Measurements from ENCODE around the gene IPO11.
"Not testable (repeated sequence)": the region's sequence is repeated elsewhere in the genome, so short reads cannot be mapped to it uniquely, and the experiment has no call there.

The IPO11 gene

DNA sequence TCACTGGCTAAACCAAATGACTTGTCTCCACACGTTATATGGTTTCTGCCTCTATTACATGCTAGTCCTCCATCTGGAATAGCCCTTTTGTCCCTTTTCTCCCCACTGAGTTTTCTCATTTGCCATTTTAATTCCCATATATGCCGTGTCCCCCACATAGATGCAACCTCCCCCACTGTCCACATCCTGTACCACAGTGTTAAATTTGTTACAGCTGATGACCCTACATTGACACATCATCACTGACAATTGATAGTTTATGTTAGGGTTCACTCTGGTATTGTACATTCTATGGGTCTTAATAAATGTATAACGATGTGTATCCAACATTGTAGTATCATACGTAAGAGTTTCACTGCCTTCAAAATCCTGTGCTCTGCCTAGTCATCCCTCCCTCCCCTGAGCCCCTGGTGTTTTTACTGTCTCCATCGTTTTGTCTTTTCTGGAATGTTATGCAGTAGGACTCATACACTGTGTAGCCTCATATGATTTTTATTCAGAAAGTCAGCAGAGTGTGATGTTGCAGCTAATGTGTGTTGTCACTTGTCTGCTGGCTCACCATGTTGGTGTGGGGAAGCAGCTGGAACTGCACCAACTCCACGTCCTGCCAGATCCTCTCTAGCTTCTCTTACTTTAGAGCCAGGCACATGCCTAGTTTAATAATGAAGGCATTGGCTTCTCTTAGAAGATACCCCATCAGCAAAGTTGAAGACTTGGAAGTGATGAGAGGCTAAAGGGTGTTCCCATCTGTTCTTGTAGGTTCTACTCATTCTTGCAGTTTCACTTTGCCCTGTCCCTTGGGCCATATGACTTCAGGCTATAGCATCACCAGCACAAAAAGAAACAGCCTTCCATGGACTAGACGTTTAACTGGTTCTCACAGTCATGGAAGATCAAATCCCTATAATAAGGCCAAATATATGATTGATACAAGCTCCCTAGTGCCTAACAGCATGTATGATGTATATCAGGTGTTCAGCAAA, 196.3 kb downstream of the IPO11 start:
- DNase-seq, result no peak

DNA sequence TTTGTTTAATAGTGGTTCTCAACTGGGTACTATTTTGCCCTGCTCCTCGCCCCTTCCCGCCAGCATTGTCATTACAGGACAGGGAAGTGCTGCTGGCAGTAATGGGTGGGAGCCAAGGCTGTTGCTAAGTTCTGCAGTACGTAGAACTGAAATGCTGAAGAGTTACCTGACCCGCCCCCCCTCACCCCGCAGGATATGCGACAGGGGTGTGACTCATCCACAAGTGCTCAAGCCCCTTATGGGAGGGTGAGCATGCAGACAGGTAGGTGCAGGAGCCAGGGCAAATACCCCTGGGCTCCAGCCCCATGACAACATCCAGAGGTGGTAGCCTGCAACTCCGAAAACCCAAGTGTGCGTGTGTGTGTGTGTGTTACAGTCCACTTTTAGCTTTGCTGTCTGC, 201.8 kb downstream of the IPO11 start:
- DNase-seq, result no peak

DNA sequence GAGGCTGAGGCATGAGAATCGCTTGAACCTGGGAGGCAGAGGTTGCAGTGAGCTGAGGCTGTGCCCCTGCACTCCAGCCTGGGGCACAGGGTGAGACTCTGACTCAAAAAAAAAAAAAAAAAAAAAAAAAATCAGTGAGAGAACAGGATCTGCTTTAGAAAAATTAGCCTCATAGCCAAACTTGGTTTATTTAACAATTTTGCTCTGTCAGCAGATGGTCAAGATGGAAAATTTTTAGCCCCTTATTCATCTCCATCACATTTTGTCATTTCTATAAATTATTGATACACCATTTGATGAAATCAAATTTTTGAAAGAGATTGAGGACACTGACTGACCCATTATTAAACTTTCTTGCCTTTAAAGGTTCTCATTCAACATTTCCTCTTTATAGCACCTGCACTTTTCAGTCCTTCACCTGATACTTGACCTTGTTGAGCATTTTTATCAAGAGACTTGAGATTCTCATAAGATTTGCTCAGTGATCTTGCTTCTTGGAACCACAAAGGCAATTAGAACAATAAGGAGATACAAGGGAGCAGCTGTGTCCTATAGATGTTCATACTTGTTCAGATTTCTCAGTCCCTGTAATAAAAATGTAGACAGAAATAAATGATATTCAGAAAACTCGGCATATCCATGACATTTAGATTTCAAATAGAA, 204.2 kb downstream of the IPO11 start:
- no peak for DNase-seq

DNA sequence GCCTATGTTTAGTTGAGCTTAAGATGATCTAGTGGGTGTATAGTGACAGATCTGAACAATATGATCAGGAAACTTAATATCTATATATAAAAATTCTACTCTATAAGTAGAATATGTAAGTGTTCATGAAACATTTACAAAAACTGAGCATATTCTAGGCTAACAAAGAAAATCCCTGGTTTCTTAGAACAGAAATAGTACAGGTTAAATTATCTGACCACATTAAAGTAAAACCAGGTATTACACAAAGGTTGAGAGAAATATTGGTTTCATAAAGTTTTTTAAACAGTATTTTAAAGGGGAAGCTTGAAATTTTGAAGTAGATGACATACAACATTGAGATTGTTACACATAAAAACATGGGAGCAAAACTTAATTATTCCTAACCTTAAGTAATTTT, 205.4 kb downstream of the IPO11 start:
- no peak for DNase-seq

DNA sequence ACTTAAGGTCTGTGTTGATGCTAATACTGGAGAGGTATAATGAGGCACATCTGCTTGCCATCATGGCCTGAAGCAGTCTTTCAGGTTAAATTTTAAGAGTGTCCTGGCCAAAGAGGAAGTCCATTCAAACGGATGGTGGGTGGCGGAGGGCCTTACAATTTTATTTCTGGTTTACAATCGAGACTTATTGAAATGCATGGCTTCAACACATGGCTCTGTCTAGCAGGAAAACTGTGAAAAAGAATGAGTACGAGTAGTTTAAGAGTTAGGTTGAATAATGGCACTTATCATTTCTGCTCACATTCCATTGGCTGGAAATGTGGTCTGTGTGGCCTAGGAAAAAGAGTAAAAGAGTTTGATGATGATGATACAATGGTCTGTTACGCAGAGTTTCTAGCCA, 208.2 kb downstream of the IPO11 start:
- no peak for DNase-seq

DNA sequence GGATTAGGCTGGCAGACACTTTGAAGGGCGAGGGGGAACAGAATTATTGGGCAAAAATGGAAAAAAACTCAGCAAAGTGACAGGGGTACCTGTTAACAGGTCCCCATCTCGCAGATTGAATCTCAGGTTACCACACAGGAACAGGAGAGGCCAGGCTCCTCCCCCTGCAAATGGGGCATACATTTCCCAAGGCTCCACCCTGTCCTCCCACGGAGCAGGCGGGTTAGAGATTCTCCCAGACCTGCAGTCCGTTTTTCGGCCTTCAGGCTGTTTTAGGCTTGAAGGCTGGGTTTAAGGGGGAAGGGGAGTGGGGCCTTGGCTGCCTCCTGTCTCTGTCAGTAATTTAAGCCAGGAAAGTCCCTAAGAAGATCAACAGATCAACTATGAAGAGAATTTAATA, 208.7 kb downstream of the IPO11 start:
- DNase-seq, result no peak

DNA sequence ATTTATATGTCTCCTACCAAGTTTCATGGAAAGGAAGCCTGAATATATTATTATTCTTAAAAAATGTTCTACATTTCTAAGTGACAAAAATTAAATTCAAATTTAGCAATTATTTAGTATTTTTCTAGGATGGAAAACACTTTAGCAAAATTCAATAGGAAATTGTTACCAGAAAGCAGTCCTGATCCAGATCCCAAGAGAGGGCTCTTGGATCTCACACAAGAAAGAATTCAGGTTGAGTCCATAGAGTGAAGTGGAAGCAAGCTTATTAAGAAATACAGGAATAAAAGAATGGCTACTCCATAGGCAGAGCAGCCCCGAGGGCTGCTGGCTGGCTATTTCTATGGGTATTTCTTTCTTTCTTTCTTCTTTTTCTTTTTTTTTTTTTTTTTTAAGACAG, 210.7 kb downstream of the IPO11 start:
- DNase-seq, result no peak

DNA sequence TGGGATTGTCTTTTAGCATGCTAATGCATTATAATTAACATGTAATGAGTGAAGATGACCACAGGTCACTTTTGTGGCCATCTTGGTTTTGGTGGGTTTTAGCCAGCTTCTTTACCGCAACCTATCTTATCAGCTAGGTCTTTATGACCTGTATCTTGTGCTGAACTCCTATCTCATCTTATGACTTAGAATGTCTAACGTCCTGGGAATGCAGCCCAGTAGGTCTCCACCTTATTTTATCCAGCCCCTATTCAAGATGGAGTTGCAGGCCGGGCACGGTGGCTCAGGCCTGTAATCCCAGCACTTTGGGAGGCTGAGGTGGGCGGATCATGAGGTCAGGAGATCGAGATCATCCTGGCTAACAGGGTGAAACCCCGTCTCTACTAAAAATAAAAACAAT, 211.9 kb downstream of the IPO11 start:
- not testable (repeated sequence) for DNase-seq

DNA sequence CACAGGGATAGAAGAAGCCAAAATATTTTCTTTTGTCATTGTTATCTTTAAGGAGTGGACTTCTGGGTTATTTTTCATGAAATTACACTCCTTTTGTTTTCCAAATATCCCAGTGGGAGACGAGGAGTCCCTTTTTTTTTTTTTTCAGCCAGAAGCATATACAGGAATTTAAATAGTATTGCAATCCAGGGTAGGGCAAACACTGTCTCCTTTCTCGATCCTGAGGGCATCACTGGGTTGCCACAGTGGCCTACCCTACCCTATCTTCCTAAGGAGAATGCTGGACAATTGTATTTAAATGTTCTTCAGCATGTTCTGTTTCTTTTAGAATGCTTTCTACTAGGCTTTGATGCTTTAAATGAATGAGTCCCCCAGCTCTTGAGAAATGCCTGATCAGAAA, 214.0 kb downstream of the IPO11 start:
- no peak for DNase-seq

DNA sequence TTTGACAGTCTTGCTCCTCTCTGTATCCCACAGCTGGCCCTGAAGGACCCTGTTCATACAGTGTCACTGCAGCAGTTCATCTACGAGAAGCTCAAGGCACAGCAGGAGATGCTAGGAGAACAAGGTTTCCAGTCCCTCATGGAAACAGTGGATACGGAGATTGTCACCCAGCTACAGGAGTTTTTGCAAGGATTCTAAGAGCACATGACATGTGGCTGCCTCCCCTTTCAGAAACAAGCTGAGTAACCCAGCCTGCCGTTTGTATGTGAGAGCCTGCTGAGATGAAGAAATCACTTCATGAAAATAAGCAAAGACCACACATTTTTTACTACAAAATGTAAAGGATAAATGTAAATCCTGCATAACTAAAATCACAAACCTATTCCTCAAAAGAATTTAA, 214.6 kb downstream of the IPO11 start:
- DNase-seq, result no peak

DNA sequence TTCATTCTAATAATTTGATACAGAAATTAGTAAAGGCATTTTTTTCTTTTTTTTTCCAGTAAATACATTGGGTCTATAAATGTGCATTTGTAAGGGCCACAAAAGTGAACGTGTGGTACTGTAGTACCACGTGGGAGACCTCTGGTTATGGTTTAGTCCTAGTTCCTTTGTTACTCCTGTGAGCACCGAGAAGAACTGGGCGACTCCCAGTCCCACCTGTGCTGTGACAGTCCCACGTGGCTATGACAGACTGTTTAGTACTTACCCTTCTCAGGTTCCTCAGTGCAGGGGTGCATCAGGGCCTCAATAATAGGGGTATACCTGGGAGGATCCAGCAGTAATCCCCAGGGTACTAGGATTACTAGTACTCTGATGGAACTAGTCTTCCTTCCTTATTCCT, 215.3 kb downstream of the IPO11 start:
- DNase-seq, result no peak

DNA sequence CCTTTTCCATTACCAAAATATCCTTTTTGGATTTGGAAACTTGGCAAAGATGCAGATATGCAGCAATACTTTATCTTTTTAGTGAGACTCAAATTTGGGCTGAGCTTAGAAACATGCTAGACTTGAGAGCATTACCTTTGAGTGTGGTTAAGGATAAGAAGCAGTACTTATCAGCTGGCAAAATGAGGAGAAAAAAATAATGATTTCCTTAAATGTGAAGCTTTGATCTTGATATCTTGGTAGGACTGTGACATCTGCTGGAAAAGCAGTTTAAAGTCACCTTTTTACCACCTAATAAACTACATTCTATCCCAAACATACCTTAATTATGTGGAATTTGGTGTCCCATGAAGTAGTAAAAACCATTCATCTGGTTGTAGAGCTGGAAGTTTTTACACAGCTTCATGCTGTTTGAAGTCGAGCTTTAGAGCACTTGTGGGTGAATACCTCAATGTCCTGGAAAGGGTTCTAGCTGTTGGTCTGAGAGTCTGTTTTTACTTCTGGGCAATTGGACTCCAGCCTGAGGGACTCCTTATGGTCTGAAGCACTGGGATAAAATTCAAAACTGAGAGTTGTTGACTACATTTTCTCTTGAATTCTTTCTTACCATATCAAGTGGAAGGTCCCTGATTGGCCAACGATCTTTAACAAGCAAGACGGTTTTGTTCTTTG, 219.5 kb downstream of the IPO11 start:
- DNase-seq, result no peak

DNA sequence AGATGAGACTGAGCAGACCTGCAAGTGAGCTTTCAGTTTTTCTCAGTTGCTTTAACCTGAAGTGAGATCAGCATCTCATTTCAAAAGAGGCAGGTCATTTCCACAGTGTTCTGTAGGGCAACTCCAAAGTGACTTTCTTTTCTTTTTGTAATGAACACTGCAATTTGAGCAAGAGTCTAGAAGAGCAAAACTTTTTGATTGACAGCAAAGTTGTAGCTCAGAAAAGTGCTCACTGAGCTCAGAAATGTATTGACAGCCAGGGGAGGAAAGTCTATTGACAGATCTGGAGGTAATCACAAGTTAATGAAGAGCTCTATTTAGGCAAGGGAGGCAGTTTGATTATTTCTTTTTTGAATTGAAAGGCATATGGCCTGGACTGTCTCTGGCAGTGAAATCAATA, 220.7 kb downstream of the IPO11 start:
- no peak for DNase-seq

DNA sequence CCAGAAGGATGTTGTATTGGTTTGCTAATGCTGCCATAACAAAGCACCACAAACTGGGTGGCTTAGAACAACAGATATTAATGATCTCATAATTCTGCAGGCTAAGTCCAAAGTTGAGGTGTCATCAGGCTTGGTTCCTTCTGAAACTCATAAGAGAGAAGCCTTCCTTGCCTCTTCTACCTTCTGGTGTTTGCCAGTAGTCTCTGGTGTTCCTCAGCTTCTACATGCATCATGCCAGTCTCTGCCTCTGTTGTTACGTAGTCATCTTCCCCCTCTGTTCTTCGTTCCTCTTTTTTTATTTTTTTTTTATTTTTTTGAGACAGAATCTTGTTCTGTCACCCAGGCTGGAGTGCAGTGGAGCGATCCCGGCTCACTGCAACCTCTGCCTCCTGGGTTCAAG, 227.9 kb downstream of the IPO11 start:
- no peak for DNase-seq

DNA sequence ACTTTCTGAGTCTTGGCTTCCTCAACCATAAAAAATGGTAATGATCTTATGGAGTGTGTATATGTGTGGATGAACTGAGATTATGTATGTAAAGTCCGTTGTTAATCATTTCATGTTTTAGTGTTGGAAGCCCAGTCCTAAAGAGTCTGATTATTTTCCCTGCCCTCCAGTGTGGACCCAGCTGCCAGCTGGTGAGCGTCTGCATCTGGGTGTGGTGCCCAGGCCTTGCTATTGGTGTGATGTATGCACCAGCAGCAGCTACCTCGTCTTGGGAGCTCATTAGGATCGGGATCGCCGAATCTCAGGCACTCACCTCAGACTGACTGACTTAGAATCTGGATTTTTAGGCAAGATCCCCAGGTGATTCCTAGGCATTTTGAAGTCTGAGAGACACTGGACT, 229.9 kb downstream of the IPO11 start:
- no peak for DNase-seq

DNA sequence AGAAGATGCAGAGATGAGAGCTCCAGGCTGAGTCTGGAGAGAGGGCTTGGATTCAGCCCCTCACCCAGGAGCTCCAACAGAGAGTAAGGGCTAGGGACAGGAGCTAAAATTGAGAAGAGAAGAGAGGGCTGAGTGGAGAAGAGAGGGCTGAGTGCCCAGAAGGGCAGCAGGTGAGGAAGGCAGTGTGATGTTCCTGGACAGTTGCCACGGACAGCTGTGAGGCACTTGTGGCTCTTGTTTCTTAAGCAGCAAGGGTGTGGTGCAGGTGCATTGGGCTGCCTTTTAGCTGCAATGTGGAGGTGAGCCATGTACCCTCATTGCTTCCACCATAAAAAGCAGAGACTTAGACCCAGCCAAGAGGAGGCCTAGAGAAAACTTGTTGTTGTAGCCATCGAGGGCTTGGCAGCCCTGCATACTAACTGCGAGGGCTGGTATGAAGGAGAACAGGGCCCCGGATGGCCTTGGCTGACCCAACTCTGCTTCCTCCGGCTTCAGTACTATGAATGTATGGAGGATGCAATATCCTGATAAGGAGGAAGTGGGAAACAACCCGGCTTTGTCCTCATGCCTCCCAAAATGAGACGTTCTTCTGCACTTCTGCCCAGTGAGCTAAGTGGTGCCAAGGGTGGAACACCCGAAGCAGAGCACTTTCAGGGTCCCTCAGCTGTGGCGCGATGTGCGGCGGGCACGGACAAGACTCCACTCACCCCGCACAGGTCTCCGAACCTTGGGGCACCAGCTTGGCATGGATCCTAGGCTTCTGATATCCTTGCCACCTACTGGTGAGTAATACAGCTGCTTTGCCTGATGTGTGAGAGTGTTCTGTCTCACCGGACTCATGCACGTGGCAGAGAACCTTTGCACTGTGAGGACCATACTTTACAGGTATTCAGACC, 231.2 kb downstream of the IPO11 start:
- DNase-seq, result no peak

DNA sequence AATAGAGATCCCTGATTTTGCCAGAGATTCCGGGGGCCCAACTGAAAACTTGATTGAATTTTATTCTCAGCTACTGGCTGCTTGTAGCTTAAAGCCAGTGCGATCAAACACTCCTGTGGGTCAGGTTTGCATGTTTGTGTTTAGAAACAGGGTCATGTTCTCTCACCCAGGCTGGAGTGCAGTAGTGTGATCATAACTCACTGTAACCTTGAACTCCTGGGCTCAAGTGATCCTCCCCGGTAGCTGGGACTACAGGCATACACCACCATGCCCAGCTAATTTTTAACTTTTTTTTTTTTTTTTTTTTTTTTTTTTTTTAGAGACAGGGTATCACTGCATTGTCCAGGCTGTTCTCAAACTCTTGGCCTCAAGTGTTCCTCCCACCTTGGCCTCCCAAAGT, 232.7 kb downstream of the IPO11 start:
- DNase-seq, result no peak

DNA sequence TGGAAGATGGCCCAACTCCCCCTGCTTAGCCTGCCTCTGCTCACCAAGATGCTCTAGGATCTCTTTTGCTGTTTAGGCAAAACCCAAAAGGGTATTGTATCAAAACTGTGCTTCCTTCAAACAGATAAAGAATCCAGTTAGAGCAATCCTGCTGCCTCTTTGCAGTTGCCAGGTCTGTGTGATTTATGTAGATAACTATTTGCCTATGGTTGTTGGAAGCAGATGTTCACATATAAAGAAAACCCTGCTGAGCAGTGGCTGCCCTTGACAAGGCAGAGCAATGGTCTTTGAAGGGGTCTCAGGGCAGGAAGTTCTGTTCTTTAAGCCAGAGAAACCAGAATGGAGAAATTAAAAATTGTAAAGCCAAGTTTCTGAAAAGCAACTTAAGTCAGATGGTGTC, 234.7 kb downstream of the IPO11 start:
- no peak for DNase-seq

DNA sequence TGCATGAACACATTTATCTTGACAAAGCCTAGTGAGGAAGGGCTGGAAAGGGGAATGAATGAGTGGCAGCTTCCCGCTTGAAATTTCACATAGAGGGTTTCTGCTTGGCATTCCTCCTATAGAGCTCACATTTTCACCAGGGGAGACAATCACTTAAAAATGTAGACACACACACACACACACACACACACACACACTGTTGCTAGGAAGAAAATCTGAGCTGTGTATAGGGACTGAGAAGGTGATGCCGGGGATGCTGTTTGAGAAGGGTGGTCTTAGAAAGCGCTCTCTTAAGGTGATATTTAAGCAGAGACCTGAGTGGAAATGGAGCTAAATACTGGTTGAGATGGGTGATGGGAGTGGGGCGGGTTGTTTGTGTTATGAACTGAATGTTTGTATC, 236.5 kb downstream of the IPO11 start:
- DNase-seq, result no peak

DNA sequence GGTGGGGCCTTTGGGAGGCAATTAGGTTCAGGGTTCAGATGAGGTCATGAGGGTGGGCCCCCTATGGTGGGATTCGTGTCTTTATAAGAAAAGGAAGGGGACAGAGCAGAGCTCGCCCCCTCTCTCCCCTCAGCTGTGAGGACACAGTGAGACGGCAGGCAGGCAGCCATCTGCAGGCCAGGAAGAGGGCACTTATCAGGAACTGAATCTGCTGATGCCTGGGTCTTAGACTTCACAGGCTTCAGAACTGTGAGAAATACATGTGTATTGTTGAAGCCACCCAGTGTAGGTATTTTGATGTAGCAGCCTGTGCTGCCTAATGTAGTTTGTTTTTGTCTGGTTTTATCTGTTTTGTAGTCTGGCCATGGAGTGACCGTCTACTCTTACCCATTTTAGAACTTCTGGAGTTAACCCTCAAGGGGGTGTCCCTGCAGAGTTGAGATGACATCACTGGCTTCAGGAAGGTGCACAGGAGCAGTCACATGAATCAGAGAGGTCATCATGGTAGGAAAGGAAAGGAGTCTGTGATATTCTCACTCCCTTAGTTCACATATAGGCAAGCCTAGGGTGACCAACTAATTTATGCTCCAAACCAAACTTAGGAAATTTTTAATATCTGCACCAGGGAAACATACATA, 237.0 kb downstream of the IPO11 start:
- no peak for DNase-seq

DNA sequence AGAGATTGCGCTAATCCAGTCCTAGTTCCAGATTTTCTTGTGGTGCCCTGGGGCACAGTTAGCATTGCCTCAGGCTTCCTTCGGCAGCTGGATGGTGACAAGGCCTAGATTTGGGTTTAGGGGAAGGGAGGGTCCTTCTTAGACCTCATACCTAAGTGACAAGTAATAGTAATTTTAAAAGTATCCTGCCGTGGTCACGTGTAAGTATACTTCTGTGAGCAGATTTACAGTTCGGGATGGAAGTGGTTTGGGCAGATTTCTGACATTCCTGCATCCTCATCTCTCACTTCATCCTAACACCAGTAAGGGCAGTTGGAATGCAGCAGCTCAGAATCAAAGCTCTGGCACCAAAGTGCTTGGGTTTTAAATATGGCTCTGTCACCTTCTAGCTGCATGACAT, 237.6 kb downstream of the IPO11 start:
- DNase-seq, result no peak

DNA sequence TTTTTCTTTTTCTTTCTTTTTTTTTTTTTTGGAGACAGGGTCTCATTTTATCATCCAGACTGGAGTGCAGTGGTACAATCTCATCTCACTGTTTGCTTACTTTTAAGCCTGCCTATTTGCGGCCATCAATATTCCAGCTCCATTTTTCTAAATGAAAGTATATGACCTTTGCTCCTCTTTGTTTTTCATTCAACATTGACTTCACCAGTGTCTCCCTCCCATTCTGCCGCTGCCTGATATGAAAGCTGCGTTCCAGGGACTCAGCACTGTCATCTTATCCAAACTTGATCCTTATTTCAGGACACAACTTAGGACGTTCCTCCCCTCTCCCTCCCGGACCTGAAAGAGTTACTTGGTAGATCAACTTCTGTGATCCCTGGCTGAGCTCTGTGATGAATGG, 239.7 kb downstream of the IPO11 start:
- DNase-seq, result no peak
